ENCODE data around the gene KLK7.

Gene KLK7

GRCh38 chr19:50983625-50984292, at the start of gene KLK7:
Gene KLK7, minus strand, starts transcription at chr19:50983917. Its CDS starts 1,518 bp downstream, at chr19:50982399.
- no peak for TF ChIP-seq CTCF (conservative IDR thresholded peaks at IDR 0.05; ENCODE audit: low read length)
- H3K4me3 ChIP-seq (ENCODE audit: low read length): no peak within 1 kb of the TSS
- DNase-seq (ENCODE audit: low read depth): no peak

DNA sequence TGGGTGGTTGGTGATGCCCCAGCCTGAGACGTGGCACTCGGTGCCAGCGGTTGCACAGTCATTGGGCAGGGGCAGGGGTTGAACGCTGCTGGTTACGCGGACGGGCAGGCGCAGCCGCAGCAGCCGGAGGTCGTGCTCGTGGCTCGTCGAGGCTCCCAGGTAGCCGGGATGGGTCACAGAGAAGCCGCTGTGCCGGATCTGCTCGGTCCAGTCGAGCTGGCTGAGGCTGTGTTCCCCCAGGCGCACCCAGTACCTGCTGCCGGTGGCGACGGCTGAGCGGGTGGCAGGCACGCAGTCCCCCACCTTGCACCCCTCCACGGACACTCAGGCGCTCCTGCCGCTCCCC, 48.1 kb upstream of the KLK7 start:
- H3K4me3 ChIP-seq (ENCODE audit: low read length): no peak overlapping the region
- no peak for TF ChIP-seq CTCF (conservative IDR thresholded peaks at IDR 0.05; ENCODE audit: low read length)
- DNase-seq (ENCODE audit: low read depth): no peak

DNA sequence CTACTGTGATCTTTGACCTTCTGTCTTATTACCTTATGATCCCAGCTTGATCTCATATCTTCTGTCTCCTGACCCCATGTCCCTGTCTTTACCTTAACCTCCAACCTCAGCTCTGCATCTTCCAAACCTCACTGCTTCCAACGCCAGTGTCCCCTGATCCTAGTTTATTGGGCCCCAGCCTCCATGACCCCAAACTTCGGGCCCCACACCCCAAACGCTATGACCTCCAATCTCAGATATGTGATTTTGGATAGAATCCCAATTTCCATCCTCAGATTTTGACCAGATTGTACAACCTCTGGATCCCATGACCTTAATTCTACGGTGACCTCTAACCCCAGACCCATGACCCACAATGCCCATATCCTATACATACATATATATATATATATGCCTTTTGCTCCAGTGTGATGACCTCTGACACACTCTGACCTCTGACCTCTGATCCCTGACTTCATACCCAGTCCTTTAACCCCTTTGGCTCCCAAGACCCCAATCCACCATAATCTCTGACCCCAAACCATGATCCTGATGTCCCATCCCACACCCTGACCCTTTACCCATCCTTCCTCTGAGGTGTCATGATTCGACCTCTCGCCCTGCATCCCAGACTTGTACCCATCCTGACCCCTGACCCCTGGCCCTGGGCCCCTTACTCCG, 47.6 kb upstream of the KLK7 start:
- no peak for TF ChIP-seq CTCF (conservative IDR thresholded peaks at IDR 0.05; ENCODE audit: low read length)

GRCh38 chr19:51030631-51031030, 46.9 kb upstream of the KLK7 start:
- DNase-seq (ENCODE audit: low read depth): no peak
- TF ChIP-seq CTCF (conservative IDR thresholded peaks at IDR 0.05; ENCODE audit: low read length): no peak
- no peak overlapping the region for H3K4me3 ChIP-seq (ENCODE audit: low read length)

More for the DNA sequence above, 47.6 kb upstream of the KLK7 start:
- DNase-seq (ENCODE audit: low read depth): no peak
- no peak overlapping the region for H3K4me3 ChIP-seq (ENCODE audit: low read length)

DNA sequence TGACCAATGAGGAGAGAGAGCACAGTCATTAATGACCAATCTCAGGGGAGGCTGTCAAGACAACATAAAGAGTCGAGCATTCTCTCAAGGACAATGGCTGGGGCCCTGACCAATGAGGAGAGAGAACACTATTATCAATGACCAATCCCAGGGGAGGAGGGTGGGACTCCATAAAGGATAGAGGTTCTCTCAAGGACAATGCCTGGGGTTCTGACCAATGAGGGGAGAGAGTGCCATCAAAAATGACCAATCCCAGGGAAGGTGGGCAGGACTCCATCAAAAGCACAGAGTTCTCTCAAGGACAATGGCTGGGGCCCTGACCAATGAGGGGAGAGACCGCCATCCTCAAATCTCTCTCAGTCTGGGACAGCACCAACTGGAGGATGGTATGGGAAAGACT, 46.0 kb upstream of the KLK7 start:
- no peak for TF ChIP-seq CTCF (conservative IDR thresholded peaks at IDR 0.05; ENCODE audit: low read length)
- H3K4me3 ChIP-seq (ENCODE audit: low read length): no peak overlapping the region
- DNase-seq (ENCODE audit: low read depth): no peak

DNA sequence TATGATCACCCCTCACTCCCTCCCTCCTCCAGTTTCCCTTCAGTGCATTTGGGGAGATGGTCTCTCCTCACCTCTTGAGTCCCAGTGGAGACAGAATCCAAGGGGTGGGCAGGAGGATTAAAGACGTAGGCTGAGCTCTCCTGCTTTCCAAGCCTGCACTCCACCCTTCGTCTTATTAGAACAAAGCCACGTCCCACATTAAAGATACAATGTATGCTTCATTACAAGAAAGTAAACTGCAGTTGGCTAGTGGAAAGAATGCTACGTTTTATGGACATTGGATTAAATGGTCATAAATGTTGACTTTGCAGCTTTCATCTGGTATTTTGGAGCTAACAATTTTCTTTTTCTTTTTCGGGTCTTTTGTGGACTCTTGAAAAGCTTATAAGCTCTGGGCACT, 44.2 kb upstream of the KLK7 start:
- no peak for DNase-seq (ENCODE audit: low read depth)
- TF ChIP-seq CTCF (conservative IDR thresholded peaks at IDR 0.05; ENCODE audit: low read length): no peak
- no peak overlapping the region for H3K4me3 ChIP-seq (ENCODE audit: low read length)

- H3K4me3 ChIP-seq (ENCODE audit: low read length): no peak overlapping the region
- DNase-seq (ENCODE audit: low read depth): no peak
- no peak for TF ChIP-seq CTCF (conservative IDR thresholded peaks at IDR 0.05; ENCODE audit: low read length)
These were observed 43.5 kb upstream of the KLK7 start for GRCh38 chr19:51027126-51027806.

Data from AG10803 (cell line).